CD4-positive, alpha-beta T cell treated with Interferon alpha-2 for 1 hour (primary cell): Measurements from ENCODE around the gene RPS6KA2.

Source experiments
- DNase-seq, 2 donors: peaks; one replicate each; pipeline ENCODE4 v3.0.0-alpha.2; 2020 to 2022

The RPS6KA2 gene

DNA sequence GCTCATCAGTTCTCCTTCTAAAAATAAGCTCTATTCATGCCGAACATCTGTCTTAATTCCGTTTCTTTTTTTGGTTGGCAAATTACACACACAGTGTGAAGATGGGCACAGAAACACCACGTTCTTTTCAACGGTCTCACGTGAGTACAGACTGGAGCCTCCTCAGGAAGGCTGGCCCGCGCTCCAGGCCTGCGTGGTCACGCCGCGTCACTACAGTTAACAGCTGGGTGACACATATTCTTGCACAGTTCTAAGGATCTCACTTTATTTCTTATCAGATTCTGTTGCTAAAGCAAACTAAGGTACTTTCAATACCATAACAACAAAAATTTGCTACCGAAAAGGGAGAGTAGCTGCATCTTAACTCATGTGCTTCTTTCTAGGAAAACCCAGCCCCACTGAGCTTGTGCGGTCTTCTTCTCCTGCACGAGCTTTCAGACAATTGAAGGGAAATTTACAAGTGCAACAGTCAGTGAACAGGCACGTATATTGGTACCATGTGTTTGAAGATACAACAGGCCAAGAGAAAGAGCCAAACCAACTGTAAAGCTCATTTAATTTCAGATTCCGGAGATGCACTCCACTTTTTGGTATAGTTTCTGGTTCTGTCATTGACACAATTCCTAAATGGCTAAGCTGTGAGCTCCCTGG, 188.7 kb downstream of the RPS6KA2 start:
- DNase-seq = no peak

DNA sequence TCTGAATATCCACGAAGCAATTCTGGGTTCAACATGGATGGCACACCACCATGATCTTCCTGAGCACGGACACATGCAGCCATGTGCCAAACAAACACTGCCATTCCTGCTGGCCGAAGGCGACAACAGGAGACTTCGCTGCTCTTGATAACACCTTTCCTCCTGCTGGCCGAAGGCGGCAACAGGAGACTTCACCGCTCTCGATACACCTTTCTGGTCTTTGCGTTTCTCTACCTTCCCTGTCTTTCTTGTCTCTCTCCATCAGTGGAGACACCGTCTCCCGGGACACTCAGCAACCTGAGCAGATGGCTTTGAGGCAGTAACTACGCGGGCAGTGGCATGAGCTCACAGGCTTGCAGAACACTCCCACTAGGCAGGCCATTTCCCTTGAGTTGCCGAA, 189.4 kb downstream of the RPS6KA2 start:
- DNase-seq = no peak

DNA sequence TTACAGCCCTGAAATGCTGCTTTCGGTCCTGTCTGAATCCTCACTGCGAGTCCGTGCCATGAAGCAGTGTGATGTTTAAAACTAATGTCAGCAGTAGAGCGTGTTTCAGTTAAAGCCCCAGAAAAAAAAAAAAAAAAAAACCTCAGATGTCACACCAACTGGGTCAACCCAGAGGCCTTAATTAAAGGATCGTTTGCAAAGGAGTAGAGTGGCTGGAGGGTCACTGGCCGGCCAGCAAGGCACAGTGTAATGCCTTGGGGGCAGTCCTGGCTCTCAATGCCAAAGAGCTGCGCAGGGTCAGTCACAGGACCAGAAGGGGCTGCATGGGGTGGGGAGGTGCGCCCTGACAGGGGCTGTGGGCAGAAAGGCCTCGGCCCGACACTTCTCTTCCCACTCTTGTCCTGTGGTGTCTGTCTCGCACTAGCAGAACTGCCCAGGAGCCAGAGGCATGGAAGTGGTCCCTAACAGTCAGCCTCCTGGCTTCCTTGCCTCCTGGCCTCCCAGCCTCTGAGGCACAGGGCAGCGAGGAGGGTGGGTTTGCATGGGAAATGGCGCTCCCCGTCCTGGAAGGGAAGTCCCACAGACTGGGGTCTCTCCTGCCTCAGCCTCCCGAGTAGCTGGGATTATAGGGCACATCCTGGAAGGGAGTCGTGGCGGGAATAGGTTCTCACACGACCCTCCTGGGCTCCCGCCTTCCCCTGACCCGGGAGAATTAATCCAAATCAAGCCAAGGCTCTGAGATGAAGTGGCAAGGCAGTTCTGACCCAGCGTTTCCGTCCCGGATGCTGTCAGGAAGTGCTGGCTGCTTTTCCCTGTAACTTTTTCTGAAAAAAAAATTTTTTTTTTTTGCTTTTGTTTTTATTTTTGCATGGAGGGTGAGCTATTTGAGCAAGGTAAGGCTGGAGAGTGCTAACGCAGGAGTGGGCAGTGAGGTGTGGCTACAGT, 190.6 kb downstream of the RPS6KA2 start:
- DNase-seq = no peak

DNA sequence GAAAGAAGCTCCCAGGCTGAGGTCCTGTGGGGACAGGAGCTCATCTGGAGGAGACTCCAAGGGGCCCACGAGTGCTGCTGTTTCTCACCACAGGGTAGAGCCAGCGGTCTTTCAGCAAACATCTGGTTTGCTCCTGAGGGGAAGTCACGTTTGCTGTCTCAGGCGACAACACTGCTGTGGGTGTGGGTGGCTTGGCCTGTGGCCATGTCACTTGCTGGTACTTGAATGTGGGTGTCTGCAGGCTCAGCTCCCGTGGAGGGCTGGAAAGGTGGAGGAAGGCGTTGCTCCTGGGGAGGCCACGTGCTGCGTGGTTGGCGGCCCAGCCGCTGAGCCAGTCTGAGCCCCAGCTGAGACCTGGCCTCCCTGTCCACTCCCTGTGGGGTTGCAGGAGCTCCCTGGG, 191.5 kb downstream of the RPS6KA2 start:
- DNase-seq = peak; percentile 47 to 57

DNA sequence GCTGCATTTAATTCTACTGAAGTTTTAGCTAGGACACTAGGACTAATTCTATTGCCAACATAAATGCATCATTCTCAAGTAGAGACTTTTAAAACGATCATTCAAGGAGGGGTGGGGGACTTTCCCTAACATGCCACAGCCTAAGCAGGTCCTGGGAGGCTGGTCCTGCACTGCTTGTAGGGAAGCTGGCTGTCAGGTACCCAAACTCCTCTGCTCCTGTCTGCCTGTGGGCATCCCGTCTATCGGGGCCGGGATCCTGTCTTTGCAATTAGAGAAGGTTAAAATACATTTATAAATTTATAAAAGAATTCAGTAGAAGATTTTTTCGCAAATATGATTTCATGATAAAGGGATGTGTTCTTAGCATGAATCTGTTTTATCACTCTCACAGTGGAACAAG, 192.7 kb downstream of the RPS6KA2 start:
- no peak for DNase-seq

DNA sequence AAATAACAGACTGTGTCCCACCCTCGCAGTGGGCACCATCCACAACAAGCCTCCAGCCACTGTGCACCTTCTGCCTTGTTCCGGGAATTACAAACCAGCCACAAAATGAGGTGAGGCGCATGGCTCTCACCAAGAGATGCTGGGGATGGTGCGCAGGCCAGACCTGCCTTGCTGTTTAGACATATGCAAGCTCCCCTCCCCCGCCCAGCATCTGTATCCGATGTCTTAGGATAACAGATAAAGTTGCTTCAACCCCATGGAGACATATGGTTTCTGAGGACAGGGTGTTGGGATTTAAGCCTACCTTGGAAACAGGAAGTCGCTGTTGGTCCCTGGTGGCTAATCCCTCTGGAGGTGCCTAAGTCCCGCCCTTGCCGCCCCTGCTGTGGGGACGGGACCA, 194.0 kb downstream of the RPS6KA2 start:
- DNase-seq = no peak

DNA sequence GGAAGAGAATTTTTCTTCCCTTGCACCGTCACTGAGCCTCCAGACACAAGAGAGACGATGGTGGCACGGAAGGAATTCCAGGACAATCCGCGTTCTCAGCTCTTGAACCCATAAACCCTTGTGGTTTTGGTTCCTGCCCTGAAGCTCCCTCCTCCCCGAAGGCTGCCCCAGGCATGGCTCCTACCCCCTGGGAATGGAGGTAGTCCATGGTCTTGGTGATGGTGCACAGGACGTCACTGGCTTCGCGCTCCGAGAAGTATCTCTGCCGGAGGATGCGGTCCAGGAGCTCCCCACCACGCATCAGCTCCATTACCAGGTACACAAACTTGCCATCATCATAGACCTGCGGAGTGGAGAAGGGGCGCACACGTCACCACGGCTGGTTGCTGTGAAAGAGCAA, 196.8 kb downstream of the RPS6KA2 start:
- no peak for DNase-seq

DNA sequence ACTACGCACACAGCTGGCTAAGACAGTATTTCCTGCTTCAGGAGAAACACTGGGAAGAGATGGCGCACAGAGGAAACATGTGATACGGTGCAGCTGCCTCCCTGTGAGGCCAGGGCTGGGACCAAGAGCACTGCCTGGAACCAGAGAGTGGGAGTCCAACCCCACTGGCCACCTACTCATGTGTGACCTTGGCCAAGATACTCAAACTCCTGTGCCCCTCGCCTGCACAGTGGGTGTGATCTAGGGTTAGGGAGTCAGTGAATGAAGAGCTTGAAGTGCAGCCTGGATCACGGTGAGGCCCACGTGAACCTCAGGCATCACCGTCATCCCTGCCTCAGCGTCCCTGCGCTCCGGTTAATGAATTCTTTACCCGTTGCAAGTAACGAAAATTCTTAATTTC, 202.6 kb downstream of the RPS6KA2 start:
- DNase-seq = no peak

- DNase-seq = no peak
Observed at GRCh38 chr6:166423781-166424180, 203.3 kb downstream of the RPS6KA2 start.

GRCh38 chr6:166423051-166423745, 203.9 kb downstream of the RPS6KA2 start:
- DNase-seq = no peak

- DNase-seq = no peak
Observed at GRCh38 chr6:166422201-166422940, 204.7 kb downstream of the RPS6KA2 start.

DNA sequence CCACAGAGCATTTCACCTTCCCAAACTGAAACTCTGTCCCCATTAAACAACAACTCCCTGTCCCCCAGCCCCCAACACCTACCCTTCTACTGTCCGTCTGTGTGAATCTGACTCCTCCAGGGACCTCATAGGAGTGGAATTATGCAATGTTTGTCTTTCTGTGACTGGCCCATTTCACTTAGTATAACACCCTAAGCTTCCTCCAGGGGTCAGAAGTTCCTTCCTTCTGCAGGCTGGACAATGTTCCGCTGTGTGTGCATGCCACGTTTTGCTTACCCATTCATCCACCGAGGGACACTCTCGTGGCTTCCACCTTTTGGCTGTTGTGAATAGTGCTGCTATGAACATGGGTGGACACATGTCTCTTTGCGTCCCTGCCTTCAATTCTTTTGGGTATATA, 206.7 kb downstream of the RPS6KA2 start:
- no peak for DNase-seq

- no peak for DNase-seq
Observed at GRCh38 chr6:166419717-166420116, 207.3 kb downstream of the RPS6KA2 start.

GRCh38 chr6:166419286-166419685, 207.8 kb downstream of the RPS6KA2 start:
- peak; percentile 42 to 65 for DNase-seq

- DNase-seq = peak in 1 of 2 donors; percentile 34
Observed at GRCh38 chr6:166418691-166419143, 208.3 kb downstream of the RPS6KA2 start.

GRCh38 chr6:166417285-166417691, 209.8 kb downstream of the RPS6KA2 start:
- DNase-seq = peak; percentile 36 to 76

DNA sequence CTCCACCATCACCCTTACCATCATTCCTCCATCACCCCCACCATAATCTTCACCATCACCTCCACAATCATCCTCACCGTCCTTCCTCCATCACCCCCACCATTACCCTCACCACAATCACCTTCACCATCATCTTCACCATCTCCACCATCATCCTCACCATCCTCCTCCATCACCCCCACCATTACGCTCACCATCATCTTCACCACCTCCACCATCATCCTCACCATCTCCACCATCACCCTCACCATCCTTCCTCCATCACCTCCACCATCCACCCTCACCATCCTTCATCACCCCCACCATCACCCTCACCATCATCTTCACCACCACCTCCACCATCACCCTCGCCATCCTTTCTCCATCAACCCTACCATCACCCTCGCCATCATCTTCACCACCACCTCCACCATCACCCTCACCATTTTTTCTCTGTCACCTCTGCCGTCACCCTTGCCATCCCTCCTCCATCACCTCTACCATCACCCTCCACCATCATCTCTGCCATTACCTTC, 211.2 kb downstream of the RPS6KA2 start:
- no peak for DNase-seq

DNA sequence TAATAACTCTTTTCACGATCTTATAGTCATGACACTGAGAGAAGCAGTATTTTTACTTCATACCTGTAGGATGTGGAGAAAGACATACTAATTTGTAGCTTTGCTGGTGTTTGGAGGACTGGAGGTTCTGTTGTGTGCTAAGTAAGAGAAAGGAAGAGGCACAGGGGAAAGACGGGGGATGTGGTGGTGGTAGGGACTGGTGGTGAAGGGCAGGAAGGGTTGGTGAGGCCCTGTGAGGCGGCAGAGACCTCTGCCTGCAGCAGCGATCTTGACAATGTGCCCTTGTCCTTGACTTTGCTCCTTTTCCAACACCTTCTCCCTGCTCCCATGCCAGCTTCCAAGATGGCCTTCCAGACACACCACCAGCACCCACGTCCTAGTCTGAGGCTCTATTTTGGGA, 211.7 kb downstream of the RPS6KA2 start:
- peak in 1 of 2 donors; percentile 49 for DNase-seq

GRCh38 chr6:166413491-166413951, 213.5 kb downstream of the RPS6KA2 start:
- DNase-seq = peak in 1 of 2 donors; percentile 21

DNA sequence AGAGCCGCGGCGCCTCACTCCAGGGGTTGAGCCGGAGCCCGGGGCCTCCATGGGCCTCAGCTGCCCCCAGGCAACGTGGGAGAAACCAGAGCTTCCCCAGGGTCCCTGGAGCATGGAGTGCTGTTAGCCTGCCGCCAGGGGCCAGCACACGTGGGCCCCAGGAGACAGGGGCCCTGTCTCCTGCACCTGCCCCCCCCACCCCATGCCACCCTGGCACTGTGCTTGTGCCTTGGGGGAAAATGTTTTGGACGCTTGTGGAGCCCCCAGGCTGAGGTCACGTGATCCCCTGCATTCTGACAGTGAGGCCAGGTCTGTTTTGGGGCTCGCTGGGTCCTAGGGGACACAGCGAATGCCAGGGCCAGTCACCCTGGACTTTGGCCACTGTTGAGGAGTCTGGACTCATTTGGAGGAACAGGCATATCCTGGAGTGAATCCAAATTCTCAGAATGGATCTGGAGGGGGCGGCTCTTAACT, 214.1 kb downstream of the RPS6KA2 start:
- no peak for DNase-seq

- DNase-seq = no peak
Observed at GRCh38 chr6:166412156-166412910, 214.7 kb downstream of the RPS6KA2 start.
